ENCODE data around the gene SEPTIN10. TPM values are rescaled to one million over a fixed set of nuclear protein-coding genes. Genes with fewer than 3 reads are reported as not detected.

SEPTIN10 gene
- total RNA-seq, 1 donor from 2014 or later = 160 TPM

DNA sequence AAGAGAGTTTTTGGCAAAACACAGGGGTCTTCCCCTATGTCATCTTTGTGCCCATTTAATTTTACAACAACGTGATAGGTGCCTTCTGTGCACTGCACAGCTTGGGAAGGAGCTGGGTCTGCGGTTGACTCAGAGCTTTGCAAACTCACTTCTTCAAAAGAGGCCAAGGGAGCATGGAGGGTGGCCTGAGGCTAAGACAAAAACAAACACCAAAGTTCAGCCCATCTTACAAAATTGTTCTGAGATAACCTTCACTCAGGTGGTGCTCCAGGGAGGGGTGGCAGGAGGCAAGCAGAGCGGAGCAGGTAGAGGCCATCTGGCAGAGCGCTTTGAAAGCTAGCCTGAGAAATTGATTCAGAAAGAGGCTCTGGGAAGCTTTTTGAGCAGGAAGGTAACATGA is 10.2 kb upstream of the SEPTIN10 start:
- Histone ChIP-seq H3K36me3 (no peaks in the 10 kb centered on the region), H2AFZ (replicated peaks) (no peak overlapping the region), H3K9ac (no peak overlapping the region), H3K4me1 (no peaks in the 10 kb centered on the region), H4K20me1 (ENCODE audit: low read depth) (no peaks in the 10 kb centered on the region), H3K4me2 (no peak overlapping the region), H3K79me2 (ENCODE audit: low read depth) (no peaks in the 10 kb centered on the region), H3K27me3 (no peaks in the 10 kb centered on the region), H3F3A (ENCODE audit: low read depth) (no peaks in the 10 kb centered on the region), H3K27ac (no peak overlapping the region), H3K4me3 (no peak overlapping the region), H3K9me3 (ENCODE audit: low read depth) (no peaks in the 10 kb centered on the region)
- Mint-ChIP-seq H3K36me3 (no peaks in the 10 kb centered on the region), H3K4me3 (no peak overlapping the region), H3K9me3 (no peaks in the 10 kb centered on the region), H3K4me1 (no peaks in the 10 kb centered on the region), H3K27me3 (ENCODE audit: insufficient read depth, low read depth) (peaks cover 6% of the 10 kb centered on the region), H3K27ac (no peak overlapping the region)
- TF ChIP-seq EZH2phosphoT487 (IDR thresholded peaks at IDR 0.05) = no peak
- TF ChIP-seq EZH2 (IDR thresholded peaks at IDR 0.05) = no peak
- TF ChIP-seq, protein P1, sequence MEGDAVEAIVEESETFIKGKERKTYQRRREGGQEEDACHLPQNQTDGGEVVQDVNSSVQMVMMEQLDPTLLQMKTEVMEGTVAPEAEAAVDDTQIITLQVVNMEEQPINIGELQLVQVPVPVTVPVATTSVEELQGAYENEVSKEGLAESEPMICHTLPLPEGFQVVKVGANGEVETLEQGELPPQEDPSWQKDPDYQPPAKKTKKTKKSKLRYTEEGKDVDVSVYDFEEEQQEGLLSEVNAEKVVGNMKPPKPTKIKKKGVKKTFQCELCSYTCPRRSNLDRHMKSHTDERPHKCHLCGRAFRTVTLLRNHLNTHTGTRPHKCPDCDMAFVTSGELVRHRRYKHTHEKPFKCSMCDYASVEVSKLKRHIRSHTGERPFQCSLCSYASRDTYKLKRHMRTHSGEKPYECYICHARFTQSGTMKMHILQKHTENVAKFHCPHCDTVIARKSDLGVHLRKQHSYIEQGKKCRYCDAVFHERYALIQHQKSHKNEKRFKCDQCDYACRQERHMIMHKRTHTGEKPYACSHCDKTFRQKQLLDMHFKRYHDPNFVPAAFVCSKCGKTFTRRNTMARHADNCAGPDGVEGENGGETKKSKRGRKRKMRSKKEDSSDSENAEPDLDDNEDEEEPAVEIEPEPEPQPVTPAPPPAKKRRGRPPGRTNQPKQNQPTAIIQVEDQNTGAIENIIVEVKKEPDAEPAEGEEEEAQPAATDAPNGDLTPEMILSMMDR (IDR thresholded peaks at IDR 0.05) = no peak
- DNase-seq (ENCODE audit: low spot score) = no peak

DNA sequence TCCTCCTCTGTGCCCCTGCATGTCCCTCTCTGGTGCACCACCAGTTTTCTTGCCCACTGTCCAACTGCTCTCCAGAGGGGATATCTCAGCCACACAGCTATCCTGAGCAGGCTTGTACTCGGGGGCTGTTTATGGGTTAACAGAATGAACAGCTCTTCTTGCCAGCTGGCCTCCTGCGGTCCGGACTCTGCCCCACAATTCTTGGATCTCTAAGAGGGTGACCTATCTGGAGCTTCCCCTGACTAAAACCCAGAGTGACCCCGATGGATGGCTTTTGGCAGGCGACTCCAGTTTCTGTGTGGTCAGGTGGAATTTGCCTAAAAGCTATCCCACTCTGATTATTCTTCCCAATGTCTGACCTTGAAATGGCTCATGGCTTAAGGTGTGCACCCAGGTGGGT is 9.5 kb upstream of the SEPTIN10 start:
- no peaks in the 10 kb centered on the region for H3K4me1 Mint-ChIP-seq

DNA sequence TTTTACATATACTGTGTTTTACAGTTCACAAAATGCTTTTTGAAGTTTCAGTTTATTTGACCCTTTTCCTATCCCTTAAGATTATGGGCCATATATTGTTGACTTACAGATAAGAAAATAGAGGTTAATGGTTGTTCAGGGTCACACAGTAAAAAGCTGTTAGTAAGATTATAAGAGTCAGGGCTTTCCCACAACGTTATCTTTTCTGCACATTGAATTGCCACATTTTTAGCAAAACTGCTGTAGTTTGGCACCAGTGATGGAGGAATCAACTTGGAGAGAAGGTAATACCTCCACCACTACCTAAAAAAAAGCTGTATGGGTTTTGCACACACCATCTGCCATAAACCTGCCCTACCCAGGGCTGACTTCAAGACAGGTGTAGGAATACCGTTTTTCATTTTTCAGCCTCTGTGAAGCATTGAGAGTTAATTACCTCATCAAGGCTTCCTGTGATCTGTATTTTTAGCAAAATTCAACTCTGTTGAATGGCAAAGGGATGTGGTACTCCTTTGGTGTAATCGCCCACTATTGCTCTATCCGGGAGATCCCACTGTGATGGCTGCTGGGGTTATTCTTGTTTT is 5.4 kb upstream of the SEPTIN10 start:
- H3K27me3 ChIP-seq = peaks cover 31% of the 10 kb centered on the region
- DNase-seq (ENCODE audit: low spot score) = no peak
- Mint-ChIP-seq H3K36me3 (peaks cover 2% of the 10 kb centered on the region), H3K27ac (no peak overlapping the region), H3K9me3 (no peaks in the 10 kb centered on the region), H3K4me1 (peaks cover 23% of the 10 kb centered on the region), H3K27me3 (ENCODE audit: insufficient read depth, low read depth) (peaks cover 2% of the 10 kb centered on the region), H3K4me3 (no peak overlapping the region)
- no peak overlapping the region for H3K9ac ChIP-seq
- H3K27ac ChIP-seq = no peak overlapping the region
- H4K20me1 ChIP-seq (ENCODE audit: low read depth) = peaks cover 15% of the 10 kb centered on the region
- H3K4me3 ChIP-seq = no peak overlapping the region
- TF ChIP-seq EZH2phosphoT487 (IDR thresholded peaks at IDR 0.05) (no peak), EZH2 (IDR thresholded peaks at IDR 0.05) (no peak)
- TF ChIP-seq, protein P1 (IDR thresholded peaks at IDR 0.05) = no peak
- H2AFZ ChIP-seq (replicated peaks) = no peak overlapping the region
- H3K9me3 ChIP-seq (ENCODE audit: low read depth) = no peaks in the 10 kb centered on the region
- H3K4me2 ChIP-seq = no peak overlapping the region
- H3K4me1 ChIP-seq = peaks cover 12% of the 10 kb centered on the region
- peaks cover 8% of the 10 kb centered on the region for H3K79me2 ChIP-seq (ENCODE audit: low read depth)
- peaks cover 8% of the 10 kb centered on the region for H3F3A ChIP-seq (ENCODE audit: low read depth)
- H3K36me3 ChIP-seq = no peaks in the 10 kb centered on the region

More for the DNA sequence above, 9.5 kb upstream of the SEPTIN10 start:
- Mint-ChIP-seq H3K27me3 (ENCODE audit: insufficient read depth, low read depth) (peaks cover 2% of the 10 kb centered on the region), H3K4me3 (peak overlapping the region; percentile 34), H3K36me3 (no peaks in the 10 kb centered on the region), H3K9me3 (no peaks in the 10 kb centered on the region), H3K27ac (no peak overlapping the region)
- no peak for DNase-seq (ENCODE audit: low spot score)
- Histone ChIP-seq H4K20me1 (ENCODE audit: low read depth) (no peaks in the 10 kb centered on the region), H3K4me2 (no peak overlapping the region), H3K27me3 (no peaks in the 10 kb centered on the region), H3K9me3 (ENCODE audit: low read depth) (no peaks in the 10 kb centered on the region), H3K9ac (no peak overlapping the region), H2AFZ (replicated peaks) (no peak overlapping the region), H3K4me3 (no peak overlapping the region), H3K4me1 (no peaks in the 10 kb centered on the region), H3K79me2 (ENCODE audit: low read depth) (no peaks in the 10 kb centered on the region), H3F3A (ENCODE audit: low read depth) (no peaks in the 10 kb centered on the region), H3K36me3 (no peaks in the 10 kb centered on the region), H3K27ac (no peak overlapping the region)
- no peak for TF ChIP-seq EZH2 (IDR thresholded peaks at IDR 0.05)

DNA sequence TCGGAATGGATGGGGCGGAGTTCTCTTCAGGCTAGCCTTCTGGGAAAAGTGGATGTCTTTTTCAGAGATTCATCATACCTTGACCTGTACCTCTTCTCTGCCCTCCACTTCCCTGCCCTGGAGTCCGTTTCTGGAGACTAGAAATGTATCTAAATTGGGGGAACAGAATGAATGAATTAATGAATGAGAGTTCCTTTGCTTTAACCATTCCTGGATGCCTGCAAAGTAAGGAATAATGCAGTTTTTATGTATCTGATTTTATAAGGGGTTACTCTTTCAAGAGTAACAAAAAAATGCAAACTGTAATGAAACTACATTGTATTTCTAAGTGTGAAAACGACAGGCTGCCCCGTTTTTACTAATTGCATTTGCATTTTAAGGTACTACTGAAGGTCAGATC is 2.4 kb upstream of the SEPTIN10 start:
- no peak for DNase-seq (ENCODE audit: low spot score)
- no peak for TF ChIP-seq EZH2phosphoT487 (IDR thresholded peaks at IDR 0.05)
- TF ChIP-seq, protein P1 (IDR thresholded peaks at IDR 0.05) = no peak
- no peak for TF ChIP-seq EZH2 (IDR thresholded peaks at IDR 0.05)
- Histone ChIP-seq H3F3A (ENCODE audit: low read depth) (peaks cover 23% of the 10 kb centered on the region), H3K4me2 (peak overlapping the region; percentile 80), H3K9ac (no peak overlapping the region), H2AFZ (replicated peaks) (no peak overlapping the region), H3K27ac (no peak overlapping the region), H3K9me3 (ENCODE audit: low read depth) (no peaks in the 10 kb centered on the region), H4K20me1 (ENCODE audit: low read depth) (peaks cover 27% of the 10 kb centered on the region), H3K36me3 (no peaks in the 10 kb centered on the region), H3K79me2 (ENCODE audit: low read depth) (peaks cover 29% of the 10 kb centered on the region), H3K27me3 (peaks cover 31% of the 10 kb centered on the region), H3K4me1 (peaks cover 26% of the 10 kb centered on the region), H3K4me3 (peak overlapping the region; percentile 98)
- Mint-ChIP-seq H3K36me3 (peaks cover 7% of the 10 kb centered on the region), H3K4me3 (peak overlapping the region; percentile 92), H3K27ac (no peak overlapping the region), H3K9me3 (no peaks in the 10 kb centered on the region), H3K4me1 (peaks cover 34% of the 10 kb centered on the region), H3K27me3 (ENCODE audit: insufficient read depth, low read depth) (peaks cover 2% of the 10 kb centered on the region)

All from neural progenitor cell (in vitro differentiated cells).